ENCODE data around the gene SMYD3.
"Not testable (repeated sequence)": the region's sequence is repeated elsewhere in the genome, so short reads cannot be mapped to it uniquely, and the experiment has no call there.

SMYD3 gene

DNA sequence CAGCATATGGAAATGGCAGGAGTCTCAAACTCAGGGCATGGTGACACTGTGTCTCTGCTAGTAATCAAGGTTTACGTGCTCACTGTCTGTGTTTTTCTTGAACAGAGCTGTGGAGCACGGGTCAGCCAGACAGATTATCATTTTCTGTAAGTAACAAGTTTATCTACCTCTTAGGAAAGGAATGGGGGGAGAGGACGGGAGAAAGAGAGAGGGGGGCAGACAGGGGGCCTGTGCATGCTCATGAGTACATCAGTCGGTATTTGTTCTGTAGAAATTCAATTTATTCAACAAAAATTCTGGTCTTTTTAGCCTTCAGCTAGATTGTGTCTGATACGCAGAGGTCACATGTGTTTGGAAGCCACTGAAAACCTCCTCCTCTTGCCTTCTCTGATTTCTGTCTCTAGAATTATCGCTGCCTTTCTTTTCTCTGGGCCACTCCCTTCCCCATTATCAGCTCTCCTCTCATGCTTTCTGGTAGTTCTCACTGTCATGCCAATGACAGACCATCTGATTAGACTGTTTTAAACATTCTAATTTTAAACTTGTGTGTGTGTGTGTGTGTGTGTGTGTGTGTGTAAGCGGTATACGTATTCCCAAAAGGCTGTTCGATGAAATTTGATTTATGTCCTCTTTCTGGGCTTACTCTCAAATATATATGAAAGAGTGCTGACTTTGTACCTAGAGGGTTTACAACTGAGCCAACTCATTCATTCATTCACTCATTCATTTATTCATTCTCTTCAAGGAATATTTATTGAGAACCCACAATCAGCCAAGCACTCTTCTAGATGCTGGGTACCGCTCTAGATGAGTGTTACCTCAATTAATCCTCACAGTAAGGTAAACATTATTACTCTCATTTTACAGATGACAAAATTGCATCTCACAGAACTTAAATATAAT, 715.4 kb downstream of the SMYD3 start:
- H3K4me3 ChIP-seq (ENCODE audit: low read length in 2 of 2): no peak overlapping the region

DNA sequence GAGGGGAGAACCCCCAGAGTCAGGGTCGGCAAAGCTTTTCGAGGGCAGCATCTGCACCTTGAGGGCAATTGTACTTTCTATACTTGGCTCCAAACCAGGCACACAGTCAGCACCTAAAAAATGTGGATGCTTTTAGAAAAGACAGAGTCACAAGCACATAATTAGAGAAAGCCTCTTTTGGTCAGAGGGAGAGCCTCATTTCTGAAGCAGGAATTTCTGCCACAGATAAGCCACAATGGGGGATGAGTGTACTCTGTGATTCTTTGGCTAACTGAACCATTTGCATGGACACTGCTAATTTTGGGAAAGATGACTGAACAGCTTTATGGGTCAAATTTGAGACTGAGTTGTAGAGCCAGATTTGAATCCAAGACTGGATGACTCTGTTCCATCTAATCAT, 716.6 kb downstream of the SMYD3 start:
- Histone ChIP-seq H3K36me3 (ENCODE audit: control insufficient read depth in 2 of 2, insufficient read depth in 2 of 2, low read length in 2 of 2) (no peaks in the 10 kb centered on the region), H3K27me3 (ENCODE audit: control insufficient read depth in 2 of 2, insufficient read depth in 2 of 2, low read length in 2 of 2) (no peaks in the 10 kb centered on the region), H3K4me1 (ENCODE audit: control insufficient read depth in 2 of 2, insufficient read depth in 2 of 2, low read length in 2 of 2) (no peaks in the 10 kb centered on the region), H3K9me3 (ENCODE audit: control insufficient read depth in 2 of 2, low read length in 2 of 2) (no peaks in the 10 kb centered on the region), H3K4me3 (ENCODE audit: low read length in 2 of 2) (no peak overlapping the region), H3K27ac (ENCODE audit: low read depth in 2 of 2, low read length in 2 of 2) (no peak overlapping the region), H3K9ac (ENCODE audit: low read depth in 1 of 2, low read length in 2 of 2) (no peak overlapping the region)

More for the DNA sequence above, 715.4 kb downstream of the SMYD3 start:
- Histone ChIP-seq H3K9ac (ENCODE audit: low read depth in 1 of 2, low read length in 2 of 2) (no peak overlapping the region), H3K27me3 (ENCODE audit: control insufficient read depth in 2 of 2, insufficient read depth in 2 of 2, low read length in 2 of 2) (no peaks in the 10 kb centered on the region), H3K36me3 (ENCODE audit: control insufficient read depth in 2 of 2, insufficient read depth in 2 of 2, low read length in 2 of 2) (no peaks in the 10 kb centered on the region), H3K27ac (ENCODE audit: low read depth in 2 of 2, low read length in 2 of 2) (no peak overlapping the region), H3K9me3 (ENCODE audit: control insufficient read depth in 2 of 2, low read length in 2 of 2) (no peaks in the 10 kb centered on the region), H3K4me1 (ENCODE audit: control insufficient read depth in 2 of 2, insufficient read depth in 2 of 2, low read length in 2 of 2) (no peaks in the 10 kb centered on the region)

DNA sequence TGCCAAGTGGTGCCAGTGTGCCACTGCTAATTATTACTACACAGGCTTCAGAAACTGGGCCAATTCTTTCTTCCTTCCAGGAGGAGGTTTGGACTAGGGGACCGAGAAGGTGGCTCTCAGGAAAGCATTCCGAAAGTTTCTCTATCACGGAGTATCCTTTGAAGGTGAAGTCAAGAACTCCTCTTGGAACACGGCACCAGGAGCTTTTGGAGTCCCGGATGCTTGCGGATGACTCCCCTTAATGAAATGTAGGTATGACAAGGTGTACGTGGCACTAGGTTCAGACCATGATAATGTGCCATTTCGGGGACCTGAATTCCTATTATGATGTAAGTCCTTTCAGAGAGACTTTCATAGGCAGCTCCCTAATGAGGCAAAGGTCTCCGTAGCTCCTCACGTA, 718.2 kb downstream of the SMYD3 start:
- Histone ChIP-seq H3K27ac (ENCODE audit: low read depth in 2 of 2, low read length in 2 of 2) (no peak overlapping the region), H3K36me3 (ENCODE audit: control insufficient read depth in 2 of 2, insufficient read depth in 2 of 2, low read length in 2 of 2) (no peaks in the 10 kb centered on the region), H3K9ac (ENCODE audit: low read depth in 1 of 2, low read length in 2 of 2) (no peak overlapping the region), H3K9me3 (ENCODE audit: control insufficient read depth in 2 of 2, low read length in 2 of 2) (no peaks in the 10 kb centered on the region), H3K4me3 (ENCODE audit: low read length in 2 of 2) (no peak overlapping the region), H3K4me1 (ENCODE audit: control insufficient read depth in 2 of 2, insufficient read depth in 2 of 2, low read length in 2 of 2) (no peaks in the 10 kb centered on the region), H3K27me3 (ENCODE audit: control insufficient read depth in 2 of 2, insufficient read depth in 2 of 2, low read length in 2 of 2) (no peaks in the 10 kb centered on the region)

DNA sequence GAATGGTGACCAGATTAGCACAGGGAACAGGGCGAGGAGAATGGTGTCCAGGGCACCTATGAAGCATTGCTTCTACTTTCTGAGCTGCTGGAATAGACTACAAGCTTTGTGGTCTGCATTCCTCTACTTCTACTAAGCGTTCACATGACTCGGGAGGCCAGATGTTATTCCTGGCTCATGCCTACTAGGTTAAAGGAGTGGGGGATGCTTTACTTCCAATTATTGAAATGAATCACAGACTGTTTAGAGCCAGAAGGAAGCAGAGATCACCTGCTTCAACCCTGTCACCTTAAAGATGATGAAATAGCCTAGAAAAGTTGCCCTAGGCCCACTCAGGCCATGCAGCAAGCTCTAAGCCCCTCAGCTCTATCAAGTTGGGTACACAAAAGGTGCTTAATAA, 718.8 kb downstream of the SMYD3 start:
- no peak overlapping the region for H3K4me3 ChIP-seq (ENCODE audit: low read length in 2 of 2)
- H3K27me3 ChIP-seq (ENCODE audit: control insufficient read depth in 2 of 2, insufficient read depth in 2 of 2, low read length in 2 of 2): no peaks in the 10 kb centered on the region
- H3K9me3 ChIP-seq (ENCODE audit: control insufficient read depth in 2 of 2, low read length in 2 of 2): no peaks in the 10 kb centered on the region
- no peak overlapping the region for H3K27ac ChIP-seq (ENCODE audit: low read depth in 2 of 2, low read length in 2 of 2)
- no peaks in the 10 kb centered on the region for H3K4me1 ChIP-seq (ENCODE audit: control insufficient read depth in 2 of 2, insufficient read depth in 2 of 2, low read length in 2 of 2)
- H3K9ac ChIP-seq (ENCODE audit: low read depth in 1 of 2, low read length in 2 of 2): no peak overlapping the region
- no peaks in the 10 kb centered on the region for H3K36me3 ChIP-seq (ENCODE audit: control insufficient read depth in 2 of 2, insufficient read depth in 2 of 2, low read length in 2 of 2)

DNA sequence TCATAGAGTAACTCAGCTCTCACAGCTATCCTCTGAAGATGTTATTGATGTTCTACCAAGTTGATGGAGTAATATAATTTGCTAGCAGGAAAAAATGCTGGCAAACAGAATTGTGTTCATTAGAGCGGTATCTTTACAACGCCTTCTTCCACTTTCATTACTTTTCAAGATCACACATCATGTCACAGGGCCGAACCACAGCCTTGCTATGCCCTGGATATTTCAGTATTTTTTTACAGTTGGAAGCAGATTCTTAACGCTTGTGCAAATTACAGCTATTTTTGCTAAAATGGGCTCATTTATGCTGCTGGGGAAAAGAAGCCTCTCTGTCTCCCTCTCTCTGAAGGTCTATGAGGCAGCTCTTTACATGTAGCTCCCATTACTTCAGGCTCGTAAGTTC, 720.1 kb downstream of the SMYD3 start:
- H3K27me3 ChIP-seq (ENCODE audit: control insufficient read depth in 2 of 2, insufficient read depth in 2 of 2, low read length in 2 of 2): no peaks in the 10 kb centered on the region
- H3K36me3 ChIP-seq (ENCODE audit: control insufficient read depth in 2 of 2, insufficient read depth in 2 of 2, low read length in 2 of 2): no peaks in the 10 kb centered on the region
- no peaks in the 10 kb centered on the region for H3K4me1 ChIP-seq (ENCODE audit: control insufficient read depth in 2 of 2, insufficient read depth in 2 of 2, low read length in 2 of 2)
- no peaks in the 10 kb centered on the region for H3K9me3 ChIP-seq (ENCODE audit: control insufficient read depth in 2 of 2, low read length in 2 of 2)
- H3K4me3 ChIP-seq (ENCODE audit: low read length in 2 of 2): no peak overlapping the region
- H3K9ac ChIP-seq (ENCODE audit: low read depth in 1 of 2, low read length in 2 of 2): no peak overlapping the region
- no peak overlapping the region for H3K27ac ChIP-seq (ENCODE audit: low read depth in 2 of 2, low read length in 2 of 2)

DNA sequence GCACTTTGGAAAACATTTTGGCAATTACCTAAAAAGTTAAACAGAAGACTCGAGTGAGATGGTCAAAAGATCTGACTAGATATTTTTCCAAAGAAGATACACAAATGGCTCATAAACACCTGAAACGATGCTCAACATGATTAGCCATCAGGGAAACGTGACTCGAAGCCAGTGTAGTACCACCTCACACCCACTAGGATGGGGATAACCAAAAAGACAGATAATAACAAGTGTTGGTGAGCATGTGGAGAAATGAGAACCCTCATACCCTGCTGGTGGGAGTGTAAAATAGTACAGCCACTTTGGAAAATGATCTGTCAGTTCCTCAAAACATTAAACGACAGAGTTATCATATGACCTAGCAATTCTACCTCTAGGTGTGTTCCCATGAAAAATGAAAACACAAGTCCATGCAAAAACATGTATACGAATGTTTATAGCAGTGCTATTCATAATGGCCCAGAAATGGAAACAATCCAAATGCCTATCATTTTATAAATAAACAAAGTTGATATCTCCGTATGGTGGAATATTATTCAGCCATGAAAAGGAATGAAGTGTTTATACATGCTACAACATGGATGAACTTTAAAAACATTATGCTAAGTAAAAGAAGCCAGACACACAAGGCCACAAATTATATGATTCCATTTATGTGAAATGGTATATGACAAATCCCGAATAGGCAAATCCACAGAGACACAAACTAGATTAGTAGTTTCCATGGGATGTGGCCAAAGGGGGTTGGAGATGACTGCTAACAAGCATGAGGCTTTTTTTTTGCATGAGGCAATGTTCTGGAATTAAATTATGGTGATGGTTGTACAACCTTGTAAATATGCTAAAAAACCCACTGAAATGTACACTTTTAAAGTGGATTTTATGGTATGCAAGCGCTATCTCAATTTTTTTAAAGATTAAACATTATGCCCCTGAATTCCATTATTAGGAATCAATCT, 727.0 kb downstream of the SMYD3 start:
- Histone ChIP-seq H3K9ac (ENCODE audit: low read depth in 1 of 2, low read length in 2 of 2) (no peak overlapping the region), H3K27ac (ENCODE audit: low read depth in 2 of 2, low read length in 2 of 2) (no peak overlapping the region), H3K27me3 (ENCODE audit: control insufficient read depth in 2 of 2, insufficient read depth in 2 of 2, low read length in 2 of 2) (no peaks in the 10 kb centered on the region), H3K9me3 (ENCODE audit: control insufficient read depth in 2 of 2, low read length in 2 of 2) (no peaks in the 10 kb centered on the region), H3K36me3 (ENCODE audit: control insufficient read depth in 2 of 2, insufficient read depth in 2 of 2, low read length in 2 of 2) (no peaks in the 10 kb centered on the region), H3K4me1 (ENCODE audit: control insufficient read depth in 2 of 2, insufficient read depth in 2 of 2, low read length in 2 of 2) (no peaks in the 10 kb centered on the region), H3K4me3 (ENCODE audit: low read length in 2 of 2) (no peak overlapping the region)

DNA sequence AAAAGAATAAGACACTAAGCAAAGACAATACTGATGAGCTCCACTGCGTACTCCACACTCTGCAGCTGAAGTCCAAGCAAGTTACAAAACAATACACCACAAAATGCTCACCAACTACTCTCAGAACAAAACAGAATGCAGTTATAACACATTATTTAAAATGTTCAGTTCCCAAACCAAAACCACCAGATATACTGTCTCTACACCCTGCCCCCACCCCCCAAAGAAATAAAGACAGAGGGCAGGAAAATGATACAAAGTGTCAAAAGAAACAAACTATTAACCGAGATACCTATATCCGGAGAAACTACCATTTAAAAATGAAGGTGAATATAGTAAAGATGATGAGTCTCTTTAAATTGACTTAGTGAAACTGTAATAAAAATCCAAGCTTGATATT, 729.3 kb downstream of the SMYD3 start:
- Histone ChIP-seq H3K9me3 (ENCODE audit: control insufficient read depth in 2 of 2, low read length in 2 of 2) (no peaks in the 10 kb centered on the region), H3K9ac (ENCODE audit: low read depth in 1 of 2, low read length in 2 of 2) (no peak overlapping the region), H3K27me3 (ENCODE audit: control insufficient read depth in 2 of 2, insufficient read depth in 2 of 2, low read length in 2 of 2) (no peaks in the 10 kb centered on the region), H3K36me3 (ENCODE audit: control insufficient read depth in 2 of 2, insufficient read depth in 2 of 2, low read length in 2 of 2) (no peaks in the 10 kb centered on the region), H3K27ac (ENCODE audit: low read depth in 2 of 2, low read length in 2 of 2) (no peak overlapping the region), H3K4me3 (ENCODE audit: low read length in 2 of 2) (no peak overlapping the region), H3K4me1 (ENCODE audit: control insufficient read depth in 2 of 2, insufficient read depth in 2 of 2, low read length in 2 of 2) (no peaks in the 10 kb centered on the region)

DNA sequence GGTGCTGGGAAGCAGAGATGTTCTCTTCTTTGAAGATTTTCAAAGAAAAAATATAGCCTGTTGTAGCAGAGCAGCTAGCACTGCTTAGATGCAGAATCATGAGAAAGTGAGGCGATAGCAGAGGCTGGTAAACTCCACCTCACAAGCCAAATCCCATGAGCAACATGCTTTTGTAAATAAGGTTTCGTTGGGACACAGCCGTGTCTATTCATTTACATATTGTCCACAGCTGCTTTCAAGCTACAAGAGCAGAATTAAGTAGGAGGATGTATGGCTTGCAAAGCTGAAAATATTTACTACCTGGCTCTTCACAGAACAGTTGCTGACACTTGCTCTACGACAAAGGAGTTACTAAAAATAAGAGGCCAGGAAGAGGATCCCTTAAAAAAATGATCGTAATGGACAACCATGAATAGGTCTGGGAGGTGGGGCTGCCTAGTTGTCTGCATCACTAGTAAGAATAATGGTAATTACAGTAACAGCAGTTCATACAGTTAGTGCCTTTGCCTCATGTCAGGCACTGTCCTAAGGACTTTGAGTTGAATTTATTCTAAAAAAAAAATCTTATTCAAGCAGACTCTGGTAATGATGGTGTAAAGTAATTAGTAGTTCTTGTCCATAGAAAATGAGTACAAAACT, 730.3 kb downstream of the SMYD3 start:
- Histone ChIP-seq H3K9me3 (ENCODE audit: control insufficient read depth in 2 of 2, low read length in 2 of 2) (no peaks in the 10 kb centered on the region), H3K4me3 (ENCODE audit: low read length in 2 of 2) (no peak overlapping the region), H3K27ac (ENCODE audit: low read depth in 2 of 2, low read length in 2 of 2) (no peak overlapping the region), H3K9ac (ENCODE audit: low read depth in 1 of 2, low read length in 2 of 2) (no peak overlapping the region), H3K27me3 (ENCODE audit: control insufficient read depth in 2 of 2, insufficient read depth in 2 of 2, low read length in 2 of 2) (no peaks in the 10 kb centered on the region), H3K36me3 (ENCODE audit: control insufficient read depth in 2 of 2, insufficient read depth in 2 of 2, low read length in 2 of 2) (no peaks in the 10 kb centered on the region), H3K4me1 (ENCODE audit: control insufficient read depth in 2 of 2, insufficient read depth in 2 of 2, low read length in 2 of 2) (no peaks in the 10 kb centered on the region)

DNA sequence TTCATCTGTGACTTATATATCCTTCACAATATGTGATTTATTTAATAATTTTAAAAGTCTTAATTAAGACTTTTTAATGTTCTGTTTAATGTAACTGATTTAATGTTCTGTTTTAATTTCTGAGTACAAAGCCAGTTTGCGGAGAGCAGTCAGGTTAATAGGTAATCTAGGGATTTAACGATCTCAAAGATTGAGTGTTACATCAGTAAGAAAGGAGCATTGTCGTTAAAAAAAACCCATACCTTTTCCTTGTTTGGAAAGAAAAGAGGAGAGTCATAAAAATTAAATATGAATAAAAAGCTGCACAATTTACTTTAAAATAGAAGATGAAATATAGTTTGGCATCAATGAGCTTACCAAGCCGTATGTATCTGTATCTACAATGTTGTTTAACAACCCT, 730.9 kb downstream of the SMYD3 start:
- H3K36me3 ChIP-seq (ENCODE audit: control insufficient read depth in 2 of 2, insufficient read depth in 2 of 2, low read length in 2 of 2): no peaks in the 10 kb centered on the region
- H3K9ac ChIP-seq (ENCODE audit: low read depth in 1 of 2, low read length in 2 of 2): no peak overlapping the region
- no peak overlapping the region for H3K4me3 ChIP-seq (ENCODE audit: low read length in 2 of 2)
- no peaks in the 10 kb centered on the region for H3K4me1 ChIP-seq (ENCODE audit: control insufficient read depth in 2 of 2, insufficient read depth in 2 of 2, low read length in 2 of 2)
- H3K9me3 ChIP-seq (ENCODE audit: control insufficient read depth in 2 of 2, low read length in 2 of 2): no peaks in the 10 kb centered on the region
- H3K27ac ChIP-seq (ENCODE audit: low read depth in 2 of 2, low read length in 2 of 2): no peak overlapping the region
- H3K27me3 ChIP-seq (ENCODE audit: control insufficient read depth in 2 of 2, insufficient read depth in 2 of 2, low read length in 2 of 2): no peaks in the 10 kb centered on the region

DNA sequence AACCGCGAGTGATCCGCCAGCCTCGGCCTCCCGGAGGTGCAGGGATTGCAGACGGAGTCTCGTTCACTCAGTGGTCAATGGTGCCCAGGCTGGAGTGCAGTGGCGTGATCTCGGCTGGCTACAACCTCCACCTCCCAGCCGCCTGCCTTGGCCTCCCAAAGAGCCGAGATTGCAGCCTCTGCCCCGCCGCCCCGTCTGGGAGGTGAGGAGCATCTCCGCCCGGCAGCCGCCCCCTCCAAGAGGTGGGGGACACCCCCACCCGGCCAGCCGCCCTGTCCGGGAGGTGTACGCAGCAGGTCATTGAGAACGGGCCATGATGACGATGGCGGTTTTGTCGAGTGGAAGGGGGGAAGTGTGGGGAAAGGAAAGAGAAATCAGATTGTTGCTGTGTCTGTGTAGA, 732.1 kb downstream of the SMYD3 start:
- H3K4me1 ChIP-seq (ENCODE audit: control insufficient read depth in 2 of 2, insufficient read depth in 2 of 2, low read length in 2 of 2); H3K9ac ChIP-seq (ENCODE audit: low read depth in 1 of 2, low read length in 2 of 2); H3K9me3 ChIP-seq (ENCODE audit: control insufficient read depth in 2 of 2, low read length in 2 of 2); H3K36me3 ChIP-seq (ENCODE audit: control insufficient read depth in 2 of 2, insufficient read depth in 2 of 2, low read length in 2 of 2); H3K27me3 ChIP-seq (ENCODE audit: control insufficient read depth in 2 of 2, insufficient read depth in 2 of 2, low read length in 2 of 2); H3K4me3 ChIP-seq (ENCODE audit: low read length in 2 of 2); H3K27ac ChIP-seq (ENCODE audit: low read depth in 2 of 2, low read length in 2 of 2): not testable (repeated sequence)

Data from mucosa of rectum (tissue), 2 donors.